ENCODE results near the gene CADPS2. TPM values are rescaled to one million over a fixed set of nuclear protein-coding genes. Genes with fewer than 3 reads are reported as not detected.
"Not testable (repeated sequence)": the region's sequence is repeated elsewhere in the genome, so short reads cannot be mapped to it uniquely, and the experiment has no call there.

CADPS2 gene
- total and polyA plus RNA-seq, 2 donors (not counting 1 experiment from before 2014, with no cell fraction given) = 11.5 to 32.2 TPM

DNA sequence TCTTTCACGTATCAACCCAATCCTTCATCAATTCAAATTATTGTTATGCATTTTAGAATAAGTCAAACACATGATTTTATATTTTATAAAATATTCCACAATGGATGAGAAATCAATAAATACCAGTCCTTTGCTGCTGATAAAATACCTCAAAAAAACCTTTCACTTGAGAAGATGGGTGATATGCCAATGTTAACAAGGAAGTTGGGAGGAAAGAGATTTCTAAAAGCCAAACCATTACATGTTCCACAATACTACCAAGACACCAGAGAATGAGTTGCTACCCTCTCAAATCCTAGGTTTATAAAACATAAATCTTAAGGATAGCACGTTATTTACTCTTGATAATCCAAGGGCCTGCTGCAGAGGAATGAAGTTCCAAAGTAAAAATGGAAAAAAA lies 201.8 kb downstream of the CADPS2 start:
- H4K20me1 ChIP-seq (ENCODE audit: control insufficient read depth, extremely low read depth, insufficient read depth, low read length) = no peaks in the 10 kb centered on the region
- H3K4me1 ChIP-seq (ENCODE audit: control insufficient read depth, extremely low read depth, insufficient read depth, low read length) = no peaks in the 10 kb centered on the region
- TF ChIP-seq EZH2 (IDR thresholded peaks at IDR 0.05; ENCODE audit: low read length, missing control alignments) = no peak
- TF ChIP-seq, protein P1, sequence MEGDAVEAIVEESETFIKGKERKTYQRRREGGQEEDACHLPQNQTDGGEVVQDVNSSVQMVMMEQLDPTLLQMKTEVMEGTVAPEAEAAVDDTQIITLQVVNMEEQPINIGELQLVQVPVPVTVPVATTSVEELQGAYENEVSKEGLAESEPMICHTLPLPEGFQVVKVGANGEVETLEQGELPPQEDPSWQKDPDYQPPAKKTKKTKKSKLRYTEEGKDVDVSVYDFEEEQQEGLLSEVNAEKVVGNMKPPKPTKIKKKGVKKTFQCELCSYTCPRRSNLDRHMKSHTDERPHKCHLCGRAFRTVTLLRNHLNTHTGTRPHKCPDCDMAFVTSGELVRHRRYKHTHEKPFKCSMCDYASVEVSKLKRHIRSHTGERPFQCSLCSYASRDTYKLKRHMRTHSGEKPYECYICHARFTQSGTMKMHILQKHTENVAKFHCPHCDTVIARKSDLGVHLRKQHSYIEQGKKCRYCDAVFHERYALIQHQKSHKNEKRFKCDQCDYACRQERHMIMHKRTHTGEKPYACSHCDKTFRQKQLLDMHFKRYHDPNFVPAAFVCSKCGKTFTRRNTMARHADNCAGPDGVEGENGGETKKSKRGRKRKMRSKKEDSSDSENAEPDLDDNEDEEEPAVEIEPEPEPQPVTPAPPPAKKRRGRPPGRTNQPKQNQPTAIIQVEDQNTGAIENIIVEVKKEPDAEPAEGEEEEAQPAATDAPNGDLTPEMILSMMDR (conservative IDR thresholded peaks at IDR 0.05 in 1 of 2, IDR thresholded peaks at IDR 0.05 in 1 of 2; ENCODE audit: low read depth in 1 of 2, low read length in 2 of 2) = no peak
- H3K36me3 ChIP-seq (ENCODE audit: control insufficient read depth, insufficient read depth, low read length) = no peaks in the 10 kb centered on the region
- no peaks in the 10 kb centered on the region for H3K79me2 ChIP-seq (ENCODE audit: control insufficient read depth, insufficient read depth, low read length)
- no peaks in the 10 kb centered on the region for H3K9me3 ChIP-seq (ENCODE audit: control insufficient read depth, insufficient read depth, low read depth, low read length)
- DNase-seq (ENCODE audit: low read depth in 2 of 2) = no peak
- H2AFZ ChIP-seq (ENCODE audit: low read length) = no peak overlapping the region
- H3K27me3 ChIP-seq (ENCODE audit: control insufficient read depth, insufficient read depth, low read length) = no peaks in the 10 kb centered on the region
- no peak overlapping the region for H3K9ac ChIP-seq (ENCODE audit: insufficient read depth, low read length)
- H3K27ac ChIP-seq (ENCODE audit: insufficient read depth, low read length) = no peak overlapping the region
- no peak overlapping the region for H3K4me3 ChIP-seq (replicated peaks in 1 of 4; ENCODE audit: control extremely low read depth in 1 of 4, insufficient read depth in 1 of 4, low read depth in 3 of 4, low read length in 4 of 4)
- H3K4me2 ChIP-seq (ENCODE audit: extremely low read depth, insufficient read depth, low read length) = no peak overlapping the region

DNA sequence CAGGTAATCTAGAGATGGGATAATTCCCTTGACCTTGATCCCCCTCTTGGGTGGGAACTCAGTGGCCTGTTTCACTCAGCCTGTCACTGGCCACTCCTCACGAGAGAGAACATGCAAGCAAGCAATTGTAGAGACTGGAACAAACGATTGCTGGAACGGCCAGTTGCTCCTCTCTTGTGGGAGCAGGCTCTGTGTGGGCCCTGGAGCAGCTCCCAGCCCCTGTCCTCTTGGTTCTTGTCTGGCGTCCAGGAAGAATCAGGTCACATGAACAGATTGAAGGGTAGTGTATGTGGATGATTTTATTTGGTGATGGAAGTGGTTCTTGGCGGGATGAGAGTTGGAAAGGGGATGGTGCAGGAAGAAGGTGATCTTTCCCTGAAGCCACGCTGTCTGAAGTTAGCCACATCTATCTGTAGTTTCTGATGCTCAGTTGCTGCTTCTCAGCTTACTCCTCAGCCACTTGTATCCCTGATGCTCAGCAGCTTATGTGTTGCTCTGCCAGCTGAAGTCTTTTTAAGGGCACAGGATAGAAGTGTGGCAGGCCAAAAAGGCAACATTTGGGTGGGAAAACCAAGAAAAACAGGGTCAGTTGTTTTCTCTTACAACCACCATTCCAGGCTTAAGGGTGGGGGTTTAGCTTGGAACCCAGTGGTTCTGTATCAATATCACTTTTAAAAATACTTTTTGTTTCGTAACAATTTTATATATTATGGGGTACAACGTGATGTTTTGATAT lies 203.3 kb downstream of the CADPS2 start:
- H3K27me3 ChIP-seq (ENCODE audit: control insufficient read depth, insufficient read depth, low read length) = no peaks in the 10 kb centered on the region
- no peak overlapping the region for H3K4me3 ChIP-seq (replicated peaks in 1 of 4; ENCODE audit: control extremely low read depth in 1 of 4, insufficient read depth in 1 of 4, low read depth in 3 of 4, low read length in 4 of 4)
- no peak overlapping the region for H2AFZ ChIP-seq (ENCODE audit: low read length)
- H3K4me2 ChIP-seq (ENCODE audit: extremely low read depth, insufficient read depth, low read length) = no peak overlapping the region
- no peak for DNase-seq (ENCODE audit: low read depth in 2 of 2)
- no peak overlapping the region for H3K27ac ChIP-seq (ENCODE audit: insufficient read depth, low read length)
- H4K20me1 ChIP-seq (ENCODE audit: control insufficient read depth, extremely low read depth, insufficient read depth, low read length) = no peaks in the 10 kb centered on the region
- no peaks in the 10 kb centered on the region for H3K79me2 ChIP-seq (ENCODE audit: control insufficient read depth, insufficient read depth, low read length)
- TF ChIP-seq EZH2 (IDR thresholded peaks at IDR 0.05; ENCODE audit: low read length, missing control alignments) = no peak
- TF ChIP-seq, protein P1 (conservative IDR thresholded peaks at IDR 0.05 in 1 of 2, IDR thresholded peaks at IDR 0.05 in 1 of 2; ENCODE audit: low read depth in 1 of 2, low read length in 2 of 2) = no peak
- no peaks in the 10 kb centered on the region for H3K36me3 ChIP-seq (ENCODE audit: control insufficient read depth, insufficient read depth, low read length)
- H3K9me3 ChIP-seq (ENCODE audit: control insufficient read depth, insufficient read depth, low read depth, low read length) = no peaks in the 10 kb centered on the region
- H3K9ac ChIP-seq (ENCODE audit: insufficient read depth, low read length) = no peak overlapping the region
- no peaks in the 10 kb centered on the region for H3K4me1 ChIP-seq (ENCODE audit: control insufficient read depth, extremely low read depth, insufficient read depth, low read length)

DNA sequence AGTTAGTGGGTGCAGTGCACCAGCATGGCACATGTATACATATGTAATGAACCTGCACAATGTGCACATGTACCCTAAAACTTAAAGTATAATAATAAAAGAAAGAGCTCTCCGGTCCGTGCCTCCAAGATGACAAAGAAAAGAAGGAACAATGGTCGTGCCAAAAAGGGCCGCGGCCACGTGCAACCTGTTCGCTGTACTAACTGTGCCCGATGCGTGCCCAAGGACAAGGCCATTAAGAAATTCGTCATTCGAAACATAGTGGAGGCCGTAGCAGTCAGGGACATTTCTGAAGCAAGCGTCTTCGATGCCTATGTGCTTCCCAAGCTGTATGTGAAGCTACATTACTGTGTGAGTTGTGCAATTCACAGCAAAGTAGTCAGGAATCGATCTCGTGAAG lies 205.1 kb downstream of the CADPS2 start:
- H3K27me3 ChIP-seq (ENCODE audit: control insufficient read depth, insufficient read depth, low read length); H3K79me2 ChIP-seq (ENCODE audit: control insufficient read depth, insufficient read depth, low read length); DNase-seq (ENCODE audit: low read depth in 2 of 2); H2AFZ ChIP-seq (ENCODE audit: low read length); H3K4me3 ChIP-seq (replicated peaks in 1 of 4; ENCODE audit: control extremely low read depth in 1 of 4, insufficient read depth in 1 of 4, low read depth in 3 of 4, low read length in 4 of 4); H3K9me3 ChIP-seq (ENCODE audit: control insufficient read depth, insufficient read depth, low read depth, low read length); H3K9ac ChIP-seq (ENCODE audit: insufficient read depth, low read length); H3K4me1 ChIP-seq (ENCODE audit: control insufficient read depth, extremely low read depth, insufficient read depth, low read length); H4K20me1 ChIP-seq (ENCODE audit: control insufficient read depth, extremely low read depth, insufficient read depth, low read length); H3K27ac ChIP-seq (ENCODE audit: insufficient read depth, low read length); H3K4me2 ChIP-seq (ENCODE audit: extremely low read depth, insufficient read depth, low read length); H3K36me3 ChIP-seq (ENCODE audit: control insufficient read depth, insufficient read depth, low read length): not testable (repeated sequence)
